B cell (primary cell): ENCODE results near the gene ZSCAN10. TPM values are rescaled to one million over a fixed set of nuclear protein-coding genes. Genes with fewer than 3 reads are reported as not detected.

Experiments used
- ATAC-seq: fragments of 200-7000 bp; cut with Tn5 transposase; one replicate; pipeline ENCODE4 v1.10.0; 2021; ENCODE audit warnings: low read depth, mild to moderate bottlenecking, moderate number of reproducible peaks, moderate library complexity
- CTCF ChIA-PET: fragments of 350-600 bp; sonication (Branson Sonifier 250); formaldehyde crosslinking; loops from one replicate; lab custom pipeline; 2021; ENCODE audit warnings: antibody characterized with exemption, inconsistent platforms; lab: Charles Lee
- POLR2A ChIA-PET: fragments of 350-600 bp; sonication (Branson Sonifier 250); formaldehyde crosslinking; loops from one replicate; lab custom pipeline; 2021; ENCODE audit warnings: antibody characterized with exemption; lab: Charles Lee
- DNase-seq: peaks from one replicate; pipeline ENCODE4 v3.0.0; 2013
- H2AFZ ChIP-seq: 2 replicates; pipeline ENCODE4 v1.6.1; 2012; ENCODE audit warnings: mild to moderate bottlenecking, low read depth, low read length; ENCODE audit not compliant: insufficient read depth, poor library complexity, severe bottlenecking
- H3K27ac ChIP-seq, 2 donors: 1 replicate in 1 of 2; 2 replicates in 1 of 2; pipeline ENCODE4 v1.5.1; 2012 to 2013; ENCODE audit warnings: low read length in 2 of 2, mild to moderate bottlenecking in 2 of 2, moderate library complexity in 1 of 2
- H3K27me3 ChIP-seq, 4 experiments: fragments of 200-600 bp in 1 of 4; sonication (generic) in 1 of 4; replicated peaks in 1 of 4; 1 replicate in 2 of 4; 2 replicates in 2 of 4; pipeline versions ENCODE4 v1.6.1 to v1.7.0; 2013 to 2016; ENCODE audit warnings: low read length in 3 of 4, mild to moderate bottlenecking in 2 of 4, mixed read lengths in 1 of 4, moderate library complexity in 1 of 4; ENCODE audit not compliant: insufficient read depth in 4 of 4, control insufficient read depth in 3 of 4; ENCODE audit errors: control extremely low read depth in 1 of 4
- H3K36me3 ChIP-seq, 2 experiments: replicated peaks in 1 of 2; 1 replicate in 1 of 2; 2 replicates in 1 of 2; pipeline versions ENCODE4 v1.6.1 to v1.7.1; 2013; ENCODE audit warnings: low read length in 1 of 2; ENCODE audit not compliant: insufficient read depth in 2 of 2, control insufficient read depth in 1 of 2; ENCODE audit errors: control extremely low read depth in 1 of 2, extremely low read depth in 1 of 2
- H3K4me1 ChIP-seq, 2 donors: fragments of 200-600 bp in 1 of 2; sonication (generic) in 1 of 2; 1 replicate in 1 of 2; 2 replicates in 1 of 2; pipeline versions ENCODE4 v1.5.1 to v1.6.1; 2013 to 2017; ENCODE audit warnings: low read length in 2 of 2; ENCODE audit not compliant: control insufficient read depth in 2 of 2, insufficient read depth in 2 of 2
- H3K4me2 ChIP-seq: replicated peaks from 2 replicates; pipeline ENCODE3; 2012; ENCODE audit warnings: mild to moderate bottlenecking, low read depth, low read length; ENCODE audit not compliant: poor library complexity, severe bottlenecking
- H3K4me3 ChIP-seq, 5 experiments: fragments of 200-600 bp in 1 of 5; sonication (generic) in 1 of 5; 1 replicate in 3 of 5; 2 replicates in 2 of 5; pipeline versions ENCODE4 v1.5.1 to v1.7.0; 2011 to 2016; ENCODE audit warnings: low read length in 4 of 5, mild to moderate bottlenecking in 4 of 5, low read depth in 2 of 5, control low read depth in 1 of 5, moderate library complexity in 1 of 5; ENCODE audit not compliant: insufficient read depth in 1 of 5; ENCODE audit errors: control extremely low read depth in 1 of 5, extremely low read depth in 1 of 5
- H3K79me2 ChIP-seq: fragments of 200-600 bp; sonication (generic); one replicate; pipeline ENCODE4 v1.6.0; 2016; ENCODE audit warnings: low read length; ENCODE audit not compliant: control insufficient read depth, insufficient read depth
- H3K9ac ChIP-seq: fragments of 200-600 bp; sonication (generic); 2 replicates; pipeline ENCODE4 v1.6.1; 2017; ENCODE audit warnings: mild to moderate bottlenecking, low read length, moderate library complexity
- H3K9me3 ChIP-seq, 3 donors: one replicate each; pipeline versions ENCODE4 v1.6.1 to v1.7.1; 2013; ENCODE audit warnings: low read length in 2 of 3; ENCODE audit not compliant: control insufficient read depth in 2 of 3, insufficient read depth in 1 of 3; ENCODE audit errors: control extremely low read depth in 1 of 3
- H4K20me1 ChIP-seq: 2 replicates; pipeline ENCODE4 v1.6.0; 2012; ENCODE audit warnings: mild to moderate bottlenecking, low read length; ENCODE audit not compliant: insufficient read depth, control insufficient read depth, poor library complexity, severe bottlenecking
- H3K27ac Mint-ChIP-seq: one replicate; pipeline ENCODE4 v1.8.0; 2021; ENCODE audit warnings: mixed read lengths
- H3K27me3 Mint-ChIP-seq: one replicate; pipeline ENCODE4 v1.8.0; 2021; ENCODE audit warnings: mixed read lengths
- H3K4me1 Mint-ChIP-seq: one replicate; pipeline ENCODE4 v1.8.0; 2021; ENCODE audit warnings: mixed read lengths
- H3K4me3 Mint-ChIP-seq: one replicate; pipeline ENCODE4 v1.8.0; 2021; ENCODE audit warnings: mixed read lengths
- H3K9me3 Mint-ChIP-seq: one replicate; pipeline ENCODE4 v1.8.0; 2022; ENCODE audit warnings: mixed read lengths; ENCODE audit not compliant: insufficient read depth
- EZH2 ChIP-seq: IDR thresholded peaks from 2 replicates; pipeline ENCODE4 v1.6.1; 2012; ENCODE audit warnings: borderline replicate concordance, low read depth, mild to moderate bottlenecking, moderate library complexity, low read length; ENCODE audit not compliant: insufficient read depth, poor library complexity, severe bottlenecking
- WGBS: methylation state at CpG from one replicate; pipeline ENCODE4 v1.1.5; 2013; ENCODE audit warnings: missing lambda C conversion rate; ENCODE audit not compliant: insufficient coverage; 5-methylcytosine and 5-hydroxymethylcytosine counted together
- intact Hi-C: fragments of 100-400 bp; cut with micrococcal nuclease; formaldehyde crosslinking; loops from one replicate; pipeline ENCODE4 v1.10.0; 2022
- polyA plus RNA-seq: library from polyadenylated mRNA; depleted of rRNA; stranded (reverse); fragments of >200 nt; gene quantifications from 2 replicates; pipeline ENCODE4 v1.2.3, GENCODE V29; 2012
- total RNA-seq, 2 donors: library from RNA; stranded (reverse); fragments of 120-200 nt in 1 of 2; gene quantifications; 1 replicate in 1 of 2; 2 replicates in 1 of 2; pipeline versions ENCODE4 v1.2.3 to v1.2.4, GENCODE V29; 2013 to 2022
- TF ChIP-seq, protein P1 (sequence below): fragments of 200-600 bp; IDR thresholded peaks from one replicate; pipeline ENCODE4 v1.8.0; 2022; ENCODE audit warnings: antibody characterized with exemption, mild to moderate bottlenecking

ZSCAN10 gene
- total and polyA plus RNA-seq, 2 donors (not counting 1 experiment from before 2014, with no cell fraction given), result not detected

GRCh38 chr16:3058139-3059030 is 40.7 kb downstream of the ZSCAN10 start:
- ATAC-seq, result peak; percentile 25
- no peaks in the 10 kb centered on the region for H3K36me3 ChIP-seq
- H2AFZ ChIP-seq, result peak overlapping the region; percentile 98
- peaks cover 24% of the 10 kb centered on the region for H3K4me1 Mint-ChIP-seq
- ChIA-PET POLR2A (interaction anchor here (0.5 to 2.1 kb wide), 8 partner anchors 35 to 1123 kb away, joined by 3 to 13 read pairs (median 8); partner anchors contain the start of gene ZNF213), CTCF (interaction anchor here (0.7 to 6.5 kb wide), 23 partner anchors 10 to 399 kb away, joined by 3 to 140 read pairs (median 6); partner anchors contain the start of genes HCFC1R1, THOC6 and ZNF213)
- no peaks in the 10 kb centered on the region for H3K79me2 ChIP-seq
- intact Hi-C loops, result loop anchor here (1.0 to 2.0 kb wide), 6 partner anchors 18 to 108 kb away; partner anchors contain the start of gene THOC6
- peak; percentile 67 for DNase-seq
- H3K4me2 ChIP-seq, result peak overlapping the region; percentile 99
- peak overlapping the region; percentile 87 for H3K4me3 Mint-ChIP-seq
- H3K27me3 ChIP-seq, result peaks cover 0 to 6% (median 0%) of the 10 kb centered on the region in 4 experiments
- no peaks in the 10 kb centered on the region for H3K27me3 Mint-ChIP-seq
- peaks cover 20 to 22% of the 10 kb centered on the region in 2 donors for H3K4me1 ChIP-seq
- H3K4me3 ChIP-seq, result peak overlapping the region in 4 of 5 experiments; percentile 75 to 93 (median 82)
- 8% methylated on average over 74 of the region's 77 CpGs for WGBS
- peak overlapping the region; percentile 53 for H3K27ac Mint-ChIP-seq
- no peaks in the 10 kb centered on the region for H3K9me3 ChIP-seq
- TF ChIP-seq, protein P1, sequence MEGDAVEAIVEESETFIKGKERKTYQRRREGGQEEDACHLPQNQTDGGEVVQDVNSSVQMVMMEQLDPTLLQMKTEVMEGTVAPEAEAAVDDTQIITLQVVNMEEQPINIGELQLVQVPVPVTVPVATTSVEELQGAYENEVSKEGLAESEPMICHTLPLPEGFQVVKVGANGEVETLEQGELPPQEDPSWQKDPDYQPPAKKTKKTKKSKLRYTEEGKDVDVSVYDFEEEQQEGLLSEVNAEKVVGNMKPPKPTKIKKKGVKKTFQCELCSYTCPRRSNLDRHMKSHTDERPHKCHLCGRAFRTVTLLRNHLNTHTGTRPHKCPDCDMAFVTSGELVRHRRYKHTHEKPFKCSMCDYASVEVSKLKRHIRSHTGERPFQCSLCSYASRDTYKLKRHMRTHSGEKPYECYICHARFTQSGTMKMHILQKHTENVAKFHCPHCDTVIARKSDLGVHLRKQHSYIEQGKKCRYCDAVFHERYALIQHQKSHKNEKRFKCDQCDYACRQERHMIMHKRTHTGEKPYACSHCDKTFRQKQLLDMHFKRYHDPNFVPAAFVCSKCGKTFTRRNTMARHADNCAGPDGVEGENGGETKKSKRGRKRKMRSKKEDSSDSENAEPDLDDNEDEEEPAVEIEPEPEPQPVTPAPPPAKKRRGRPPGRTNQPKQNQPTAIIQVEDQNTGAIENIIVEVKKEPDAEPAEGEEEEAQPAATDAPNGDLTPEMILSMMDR, result no peak
- no peak for TF ChIP-seq EZH2
- H3K9me3 Mint-ChIP-seq, result no peaks in the 10 kb centered on the region
- H4K20me1 ChIP-seq, result no peaks in the 10 kb centered on the region
- H3K9ac ChIP-seq, result peak overlapping the region; percentile 83
- peak overlapping the region; percentile 38 to 74 for H3K27ac ChIP-seq
